GM13976 (cell line): ENCODE measurements around the gene RPS6KA4.

Source experiments
- DNase-seq: peaks from one replicate; pipeline ENCODE4 v3.0.0; 2012; ENCODE audit warnings: low spot score
- in situ Hi-C: fragments of 300-500 bp; cut with MboI; formaldehyde crosslinking; loops from one replicate; pipeline ENCODE4 v1.12.0; 2022; ENCODE audit warnings: low sequenced_read_pairs, mixed read lengths, inconsistent platforms; ENCODE audit not compliant: unreplicated experiment
- TF ChIP-seq, protein P1 (sequence below): IDR thresholded peaks from 2 replicates; pipeline ENCODE4 v1.5.1; 2012; ENCODE audit warnings: borderline replicate concordance, mild to moderate bottlenecking; ENCODE audit not compliant: insufficient read depth; ENCODE audit errors: extremely low read depth, missing control alignments, control extremely low read depth

RPS6KA4 gene

DNA sequence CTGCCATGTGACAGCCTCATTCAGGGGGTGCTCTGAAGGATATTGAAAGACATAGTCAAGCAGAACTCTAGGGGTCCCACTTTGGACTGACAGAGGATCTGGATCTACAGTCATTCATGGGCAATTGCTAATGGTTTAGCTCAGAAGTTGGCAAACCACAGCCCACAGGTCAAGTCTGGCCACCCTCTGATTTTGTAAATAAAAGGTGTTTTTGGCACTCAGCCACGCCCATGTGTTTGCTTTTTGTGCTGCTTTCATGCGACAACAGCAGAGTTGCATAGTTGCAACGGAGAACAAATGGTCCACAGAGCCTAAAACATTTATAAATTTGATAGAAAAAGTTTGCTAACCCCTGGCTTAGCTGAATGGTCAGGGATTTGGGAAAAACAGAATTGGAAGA lies 41.7 kb downstream of the RPS6KA4 start:
- DNase-seq, result no peak
- TF ChIP-seq, protein P1, sequence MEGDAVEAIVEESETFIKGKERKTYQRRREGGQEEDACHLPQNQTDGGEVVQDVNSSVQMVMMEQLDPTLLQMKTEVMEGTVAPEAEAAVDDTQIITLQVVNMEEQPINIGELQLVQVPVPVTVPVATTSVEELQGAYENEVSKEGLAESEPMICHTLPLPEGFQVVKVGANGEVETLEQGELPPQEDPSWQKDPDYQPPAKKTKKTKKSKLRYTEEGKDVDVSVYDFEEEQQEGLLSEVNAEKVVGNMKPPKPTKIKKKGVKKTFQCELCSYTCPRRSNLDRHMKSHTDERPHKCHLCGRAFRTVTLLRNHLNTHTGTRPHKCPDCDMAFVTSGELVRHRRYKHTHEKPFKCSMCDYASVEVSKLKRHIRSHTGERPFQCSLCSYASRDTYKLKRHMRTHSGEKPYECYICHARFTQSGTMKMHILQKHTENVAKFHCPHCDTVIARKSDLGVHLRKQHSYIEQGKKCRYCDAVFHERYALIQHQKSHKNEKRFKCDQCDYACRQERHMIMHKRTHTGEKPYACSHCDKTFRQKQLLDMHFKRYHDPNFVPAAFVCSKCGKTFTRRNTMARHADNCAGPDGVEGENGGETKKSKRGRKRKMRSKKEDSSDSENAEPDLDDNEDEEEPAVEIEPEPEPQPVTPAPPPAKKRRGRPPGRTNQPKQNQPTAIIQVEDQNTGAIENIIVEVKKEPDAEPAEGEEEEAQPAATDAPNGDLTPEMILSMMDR, result no peak
- in situ Hi-C loops, result no loop called here

DNA sequence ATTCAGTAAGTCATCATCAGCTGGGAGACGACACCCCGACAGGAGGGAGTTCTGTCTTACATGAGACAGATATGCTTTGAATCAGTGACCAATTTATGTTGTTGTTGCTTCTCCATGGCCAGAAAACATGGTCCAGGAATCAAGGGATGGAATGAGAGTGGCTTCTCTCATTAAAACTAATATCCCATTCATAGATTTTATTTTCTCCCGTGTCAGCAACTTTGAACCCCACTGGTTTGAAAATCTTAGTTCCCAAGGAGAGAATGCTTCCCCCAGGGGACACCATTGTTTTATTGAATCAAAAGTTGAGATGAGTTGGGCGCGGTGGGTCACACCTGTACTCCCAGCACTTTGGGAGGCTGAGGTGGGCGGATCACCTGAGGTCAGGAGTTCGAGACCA lies 42.8 kb downstream of the RPS6KA4 start:
- in situ Hi-C loops, result no loop called here
- TF ChIP-seq, protein P1, result no peak
- no peak for DNase-seq

DNA sequence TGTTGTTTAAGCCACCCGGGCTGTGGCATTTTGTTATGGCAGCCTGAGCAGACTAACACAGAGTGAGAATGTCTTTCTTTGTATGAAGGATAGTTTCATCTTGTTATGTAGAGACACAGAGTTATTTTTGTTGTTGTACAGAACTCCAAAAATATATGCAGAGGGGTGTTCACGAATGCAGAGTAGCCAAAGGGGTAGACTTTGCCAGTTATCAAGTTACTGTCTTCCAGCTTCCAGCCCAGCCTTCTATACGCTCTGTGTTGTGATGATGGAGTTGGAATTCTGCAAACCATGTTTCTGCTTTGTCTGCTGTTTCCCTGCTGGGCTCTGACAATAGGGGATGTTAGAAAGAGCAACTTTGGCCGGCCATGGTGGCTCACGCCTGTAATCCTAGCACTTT lies 44.1 kb downstream of the RPS6KA4 start:
- TF ChIP-seq, protein P1, result no peak
- DNase-seq, result no peak
- in situ Hi-C loops, result no loop called here

DNA sequence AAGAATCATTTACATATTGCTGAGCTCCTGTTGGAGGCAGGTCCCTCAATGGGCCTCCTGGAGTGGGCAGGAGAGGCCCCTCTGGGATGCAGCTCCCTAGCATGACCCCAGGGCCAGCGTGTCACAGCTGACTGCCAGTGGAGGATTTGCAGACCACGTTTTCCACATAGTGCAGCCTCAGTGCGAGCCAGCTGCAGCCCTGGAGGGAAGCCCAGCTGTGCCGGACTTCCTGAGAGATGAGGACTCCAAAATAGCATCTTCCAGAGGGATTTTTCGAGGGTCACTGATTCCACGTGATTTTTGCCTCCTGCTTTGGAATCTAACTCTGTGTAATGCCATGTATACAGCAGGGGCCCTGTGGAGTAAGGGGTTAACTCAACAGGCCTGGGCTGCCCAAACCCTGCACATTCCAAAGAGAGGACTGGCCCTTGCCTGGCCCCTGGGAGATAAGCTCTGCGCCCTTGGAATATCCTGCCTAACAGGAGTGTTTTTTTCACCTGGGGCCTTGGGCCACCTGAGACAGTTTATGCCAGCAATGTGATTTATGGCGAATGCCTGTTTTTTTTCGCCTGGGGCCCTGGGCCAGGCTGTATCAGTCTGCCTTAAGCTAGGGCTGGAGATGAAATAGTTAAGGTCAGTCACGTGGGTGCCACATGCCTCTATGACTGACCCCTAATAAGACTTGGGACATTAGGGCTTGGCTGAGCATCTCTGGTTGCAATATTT lies 47.4 kb downstream of the RPS6KA4 start:
- in situ Hi-C loops, result no loop called here
- TF ChIP-seq, protein P1, result no peak
- no peak for DNase-seq

DNA sequence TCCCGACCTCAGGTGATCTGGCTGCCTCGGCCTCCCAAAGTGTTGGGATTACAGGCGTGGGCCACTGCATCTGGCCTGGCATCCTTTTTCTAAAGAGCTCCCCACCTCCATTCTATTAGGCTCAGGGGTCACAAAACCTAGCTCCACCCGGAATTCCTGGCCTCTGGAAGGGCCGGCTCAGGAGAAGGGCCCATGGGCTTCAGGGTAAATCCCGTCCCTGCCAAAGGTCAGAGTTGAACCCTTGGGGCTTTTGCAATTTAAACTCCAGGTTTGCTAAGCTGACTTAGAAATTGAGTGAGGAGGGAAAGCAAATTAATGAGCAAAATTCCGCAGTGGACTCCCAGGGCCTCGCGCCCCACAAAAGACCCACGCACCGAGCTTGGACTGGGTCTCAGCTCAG lies 48.3 kb downstream of the RPS6KA4 start:
- in situ Hi-C loops, result no loop called here
- TF ChIP-seq, protein P1, result no peak
- no peak for DNase-seq

DNA sequence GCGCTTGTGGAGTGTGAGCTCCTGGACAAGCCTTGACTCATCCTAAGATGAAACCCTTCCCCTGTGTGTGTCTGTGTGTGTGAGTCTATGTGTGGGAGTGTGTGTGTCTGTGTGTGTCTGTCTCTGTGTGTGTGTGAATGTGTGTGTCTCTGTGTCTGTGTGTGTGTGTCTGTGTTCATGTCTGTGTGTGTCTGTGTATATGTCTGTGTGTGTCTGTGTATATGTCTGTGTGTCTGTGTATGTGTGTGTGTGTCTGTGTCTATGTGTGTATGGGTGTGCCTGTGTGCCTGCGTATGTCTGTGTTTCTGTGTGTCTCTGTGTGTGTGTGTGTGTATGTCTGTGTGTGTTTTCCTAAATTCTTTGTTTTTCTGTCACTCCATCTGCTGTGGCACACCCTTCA lies 48.7 kb downstream of the RPS6KA4 start:
- TF ChIP-seq, protein P1, result no peak
- no peak for DNase-seq
- in situ Hi-C loops, result no loop called here

DNA sequence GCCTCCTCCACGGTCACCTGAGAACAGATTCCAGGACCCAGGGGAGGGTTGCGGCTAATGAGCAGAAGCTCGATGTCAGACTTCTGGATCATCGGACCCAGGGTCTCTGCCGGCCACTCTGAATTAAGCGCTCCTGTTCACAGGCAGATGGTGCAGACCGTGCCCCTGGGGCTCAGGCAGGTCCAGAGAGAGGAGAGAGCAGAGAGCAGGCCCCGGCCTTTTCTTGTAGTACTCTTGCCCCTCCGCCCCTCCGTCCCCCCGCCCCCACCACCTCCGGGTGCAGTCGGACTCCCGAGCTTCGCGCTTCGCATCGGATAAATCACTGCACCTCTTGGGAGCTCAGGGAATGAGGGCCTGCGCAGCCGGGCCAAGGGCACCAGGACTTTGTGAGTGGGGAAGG lies 50.3 kb downstream of the RPS6KA4 start:
- in situ Hi-C loops, result no loop called here
- TF ChIP-seq, protein P1, result no peak

More for the DNA sequence above, 50.3 kb downstream of the RPS6KA4 start:
- no peak for DNase-seq
